NK-92 treated with Interleukin-12 subunit alpha and Interleukin-12 subunit beta, amount 100 ng/mL, for 24 hours (cell line): ENCODE measurements around the gene NDUFAF8.
A peak's percentile ranks its signal among the peaks of the same experiment; 100 is the strongest.

Experiments used
- DNase-seq: peaks from one replicate; lab custom pipeline; 2025; lab: John Stamatoyannopoulos, UW

NDUFAF8 gene, protein sequence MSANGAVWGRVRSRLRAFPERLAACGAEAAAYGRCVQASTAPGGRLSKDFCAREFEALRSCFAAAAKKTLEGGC

DNA sequence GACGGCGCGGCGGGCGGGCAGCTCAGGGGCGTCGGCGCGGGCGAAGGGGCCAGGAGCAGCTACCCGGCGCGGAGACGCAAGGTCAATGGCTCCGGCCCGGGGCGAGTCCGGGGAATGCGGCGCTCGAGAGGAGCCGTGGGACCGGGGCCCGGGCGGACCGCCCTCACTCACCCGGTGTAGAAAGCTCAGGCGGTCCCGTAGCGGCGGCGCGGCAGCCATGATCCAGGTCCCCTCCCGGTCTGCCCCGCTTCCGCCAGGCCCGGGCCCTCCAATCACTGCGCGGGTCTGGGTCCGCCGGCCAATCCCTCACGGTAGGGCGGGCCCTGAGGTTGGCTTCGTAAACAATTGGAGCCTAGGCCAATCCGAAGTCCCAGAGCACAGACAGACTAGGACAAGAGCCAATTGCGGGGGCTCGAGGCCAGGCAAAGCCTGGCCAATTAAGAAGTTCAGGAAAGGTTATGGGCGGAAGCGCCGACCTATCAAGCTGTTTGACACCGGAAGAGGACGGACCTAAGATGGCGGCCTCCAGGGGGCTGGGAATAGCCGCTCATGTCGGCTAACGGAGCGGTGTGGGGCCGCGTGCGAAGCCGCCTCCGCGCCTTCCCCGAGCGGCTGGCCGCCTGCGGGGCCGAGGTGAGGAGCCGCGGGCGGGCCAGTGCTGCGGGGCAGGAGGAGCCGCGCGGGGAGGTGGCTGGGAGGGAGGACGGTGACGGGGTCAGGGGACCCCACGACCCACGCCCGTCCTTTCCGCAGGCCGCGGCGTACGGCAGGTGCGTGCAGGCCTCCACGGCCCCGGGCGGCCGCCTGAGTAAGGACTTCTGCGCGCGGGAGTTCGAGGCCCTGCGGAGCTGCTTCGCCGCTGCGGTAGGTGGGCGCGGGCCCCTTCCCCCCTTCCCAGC, at the start of gene NDUFAF8, which contains the start of gene TEPSIN:
TSS of gene NDUFAF8 (plus strand) at position 504 of the 899 bp plus-strand sequence. CDS start at position 550, 46 bp downstream.
TSS of gene TEPSIN (minus strand) at position 241 of the 899 bp plus-strand sequence. CDS start at position 219, 22 bp downstream.
- DNase-seq: peak; percentile 94

DNA sequence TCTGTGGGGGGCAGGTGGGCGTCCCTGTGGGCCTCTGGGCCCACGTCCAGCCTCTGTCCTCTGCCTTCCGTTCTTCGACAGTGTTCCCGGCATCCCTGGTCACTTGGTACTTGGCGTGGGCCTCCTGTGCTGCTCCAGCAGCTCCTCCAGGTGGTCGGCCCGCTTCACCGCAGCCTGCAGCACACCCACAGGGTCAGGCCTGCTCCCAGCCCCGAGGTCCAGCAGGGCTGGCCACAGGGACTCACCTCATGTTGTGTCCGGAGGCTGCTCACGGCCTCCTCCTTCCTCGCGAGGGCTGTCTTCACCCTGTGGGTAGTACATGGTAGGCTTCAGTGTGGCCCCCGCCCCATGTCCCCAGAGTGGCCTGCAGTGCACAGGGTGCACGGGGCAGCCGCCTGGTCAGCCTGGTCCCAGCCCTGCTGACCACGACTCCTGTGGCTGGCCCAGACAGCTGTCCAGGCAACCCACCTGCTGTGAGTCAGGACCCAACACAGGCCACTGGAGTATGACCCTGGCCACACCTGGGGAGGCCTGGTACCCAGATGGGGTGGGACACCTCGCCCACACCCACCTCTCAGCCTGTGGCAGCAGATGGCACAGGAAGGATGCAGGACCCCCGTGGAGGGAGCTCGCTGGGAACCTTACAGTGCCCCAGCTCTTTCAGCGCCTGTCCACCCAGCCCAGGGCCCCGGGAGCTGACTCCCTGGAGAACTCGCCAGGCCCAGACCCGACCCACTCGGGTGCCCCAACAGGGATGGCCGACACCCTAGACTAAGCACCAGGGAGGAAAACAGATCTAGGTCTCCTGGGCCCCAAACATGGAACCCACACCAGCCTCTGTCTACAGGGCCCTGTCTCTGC, 49.2 kb upstream of the NDUFAF8 start:
- no peak for DNase-seq

DNA sequence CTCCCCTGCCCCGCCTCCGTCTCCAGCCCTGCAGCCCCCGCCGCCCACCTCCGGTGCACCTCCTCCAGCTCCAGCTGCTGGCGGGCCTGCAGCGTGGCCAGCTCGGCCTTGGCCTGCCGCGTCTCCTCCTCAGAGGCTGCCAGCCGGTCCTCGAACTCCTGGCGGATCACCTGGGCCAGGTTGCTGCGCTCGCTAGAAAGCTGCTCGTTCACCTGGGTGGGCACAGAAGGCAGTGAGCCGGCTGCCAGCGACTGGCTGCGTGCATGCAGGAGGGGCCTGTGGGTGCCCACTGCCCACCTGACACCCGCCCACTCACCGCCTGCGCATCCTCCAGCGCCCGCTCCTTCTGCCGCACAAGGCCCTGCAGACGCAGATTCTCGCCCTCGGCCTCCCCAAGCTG, 48.5 kb upstream of the NDUFAF8 start:
- no peak for DNase-seq

DNA sequence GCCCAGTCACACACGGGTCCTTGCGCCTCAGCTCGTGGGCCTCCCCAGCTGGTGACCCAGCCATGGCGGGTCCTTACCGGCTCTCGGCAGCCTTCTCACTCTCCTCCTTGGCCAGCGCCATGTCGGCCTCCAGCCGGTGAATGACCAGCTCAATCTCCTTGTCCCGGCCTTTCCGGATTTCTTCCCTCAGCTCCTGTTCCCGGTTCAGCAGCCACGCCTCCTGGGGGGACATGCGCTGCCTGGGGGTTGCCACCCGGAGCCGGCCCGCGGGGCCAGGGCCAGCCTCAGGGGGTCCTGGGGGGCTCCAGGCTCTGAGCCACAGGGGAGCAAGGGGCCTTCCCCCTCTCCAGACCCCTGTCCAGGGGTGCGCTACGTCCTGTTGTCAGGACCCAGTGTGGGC, 48.0 kb upstream of the NDUFAF8 start:
- no peak for DNase-seq

DNA sequence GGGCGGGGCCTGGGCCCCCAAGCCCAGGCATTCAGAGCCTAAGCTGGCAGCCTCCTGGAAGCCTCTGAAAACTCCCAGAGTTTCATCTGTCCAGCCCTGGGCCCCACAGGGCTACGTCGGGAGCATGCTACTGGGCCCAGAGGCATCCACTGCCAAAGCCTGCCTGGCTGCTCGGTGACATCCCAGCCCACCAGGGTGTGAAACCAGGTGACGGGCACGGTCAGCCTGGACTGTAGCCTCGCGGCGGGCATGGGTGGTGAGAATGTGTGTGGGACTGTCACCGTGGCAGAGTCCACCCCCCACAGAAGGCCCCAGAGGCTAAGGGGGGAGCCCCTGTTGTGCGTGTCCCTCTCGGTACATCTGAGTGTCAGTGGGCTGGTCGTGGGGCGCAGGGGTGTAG, 47.5 kb upstream of the NDUFAF8 start:
- DNase-seq: no peak

DNA sequence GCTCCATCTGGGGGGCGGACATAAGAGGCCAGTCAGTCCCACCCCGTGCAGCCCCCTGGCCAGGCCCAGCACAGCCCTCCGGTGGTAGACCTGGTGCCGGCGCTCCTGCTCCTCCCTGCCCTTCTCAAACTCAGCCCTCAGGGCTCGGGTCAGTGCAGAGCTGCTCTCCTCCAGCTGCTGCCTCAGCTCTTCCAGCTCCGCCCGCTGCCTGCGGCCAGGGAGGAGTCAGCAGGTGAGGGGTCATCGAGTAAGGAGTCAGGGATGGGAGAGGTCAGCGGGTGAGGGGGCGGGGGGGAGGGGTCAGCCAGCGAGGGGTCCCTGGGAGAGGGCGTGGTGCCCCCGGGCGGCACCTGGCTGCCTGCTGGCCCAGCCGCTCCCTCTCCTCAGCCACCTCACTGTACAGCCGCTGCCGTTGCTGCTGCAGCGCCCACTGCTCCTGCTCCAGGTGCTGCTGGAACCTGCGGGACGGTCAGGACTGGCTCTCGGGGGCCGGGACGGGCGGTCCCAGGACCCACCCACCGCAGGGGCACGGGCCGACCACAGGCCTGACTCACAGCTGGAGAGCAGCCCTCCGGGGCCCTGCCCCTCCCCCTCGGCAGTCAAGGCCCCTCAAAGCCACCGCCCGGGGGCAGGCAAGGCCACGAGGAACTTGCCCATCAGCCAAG, 46.6 kb upstream of the NDUFAF8 start:
- no peak for DNase-seq

DNA sequence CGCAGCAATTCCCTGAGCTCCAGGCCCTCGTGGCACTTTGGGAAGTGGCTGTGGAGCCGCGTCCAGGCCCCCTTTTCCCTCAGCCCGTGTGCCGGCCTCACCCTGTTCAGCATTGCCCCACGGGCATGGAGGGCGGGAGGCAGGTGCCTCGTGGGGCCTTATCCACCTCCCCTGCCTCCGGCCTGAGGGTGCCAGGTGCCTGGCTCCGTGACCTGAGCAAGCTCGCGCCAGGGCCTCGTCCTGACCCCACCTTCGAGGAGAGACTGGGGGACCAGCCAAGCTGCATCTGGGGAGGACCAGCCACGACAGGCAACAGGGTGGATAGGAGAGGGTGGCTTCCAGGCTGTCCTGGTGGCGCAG, 46.1 kb upstream of the NDUFAF8 start:
- no peak for DNase-seq

DNA sequence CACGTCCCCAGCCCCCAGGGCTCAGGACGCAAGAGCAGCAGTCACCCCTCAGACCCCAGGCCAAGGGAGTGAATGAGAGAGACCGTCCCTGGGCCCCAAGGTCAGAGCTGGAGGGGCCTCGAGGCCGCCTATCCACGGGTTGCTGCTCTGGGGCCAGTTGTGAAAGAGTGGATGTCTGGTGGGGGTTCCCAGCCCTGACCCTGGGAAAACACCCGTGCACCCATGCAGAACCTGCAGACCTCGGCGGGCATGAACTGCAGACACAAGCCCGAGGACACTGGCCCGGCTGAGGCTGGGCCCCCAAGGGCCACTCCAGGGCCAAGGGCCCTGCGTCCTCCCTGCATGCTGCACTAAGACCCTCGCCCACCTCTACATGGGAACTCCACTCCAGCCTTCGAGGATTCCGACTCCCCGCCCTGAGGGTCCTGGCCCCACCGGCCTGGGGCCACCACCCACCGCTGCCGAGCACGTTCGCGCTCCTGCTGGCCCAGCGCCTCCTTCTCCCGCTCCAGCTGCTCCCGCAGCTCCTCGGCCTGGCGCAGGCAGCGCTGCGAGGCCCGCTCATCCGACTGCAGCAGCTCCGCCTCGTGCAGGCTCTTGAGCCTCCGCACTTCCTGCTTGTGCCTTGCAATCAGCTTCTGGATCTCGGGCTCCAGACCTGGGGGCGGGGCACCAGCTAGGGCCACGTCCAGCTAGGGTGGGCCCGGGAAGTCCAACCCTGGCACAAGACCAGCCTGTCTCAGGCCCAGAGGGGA, 45.5 kb upstream of the NDUFAF8 start:
- DNase-seq: no peak

DNA sequence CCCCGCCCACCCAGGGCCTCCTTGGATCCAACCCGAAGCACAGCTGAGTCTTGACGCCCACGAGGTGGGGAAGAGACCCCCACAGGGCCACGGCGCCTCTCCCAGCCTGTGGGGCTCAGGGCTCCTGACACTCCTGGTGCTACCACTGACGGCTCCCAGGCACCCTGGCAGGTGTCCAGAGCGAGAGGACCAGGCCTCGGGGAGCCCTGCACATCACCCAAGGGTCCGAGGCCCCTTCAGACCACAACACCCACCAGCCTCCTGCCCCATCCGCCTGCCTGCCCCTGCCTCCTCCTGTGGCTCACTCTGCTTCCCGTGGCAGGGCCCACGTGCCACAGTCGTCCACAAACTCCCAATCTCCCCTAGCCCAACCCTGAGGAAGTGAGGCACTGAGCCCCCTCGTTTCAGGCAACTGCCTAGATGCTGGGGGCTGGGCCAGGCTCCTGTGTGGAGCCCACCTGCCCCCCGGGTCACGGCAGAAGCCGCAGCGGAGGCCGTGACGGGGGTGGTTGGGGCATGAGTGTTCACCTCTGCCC, 44.8 kb upstream of the NDUFAF8 start:
- no peak for DNase-seq

DNA sequence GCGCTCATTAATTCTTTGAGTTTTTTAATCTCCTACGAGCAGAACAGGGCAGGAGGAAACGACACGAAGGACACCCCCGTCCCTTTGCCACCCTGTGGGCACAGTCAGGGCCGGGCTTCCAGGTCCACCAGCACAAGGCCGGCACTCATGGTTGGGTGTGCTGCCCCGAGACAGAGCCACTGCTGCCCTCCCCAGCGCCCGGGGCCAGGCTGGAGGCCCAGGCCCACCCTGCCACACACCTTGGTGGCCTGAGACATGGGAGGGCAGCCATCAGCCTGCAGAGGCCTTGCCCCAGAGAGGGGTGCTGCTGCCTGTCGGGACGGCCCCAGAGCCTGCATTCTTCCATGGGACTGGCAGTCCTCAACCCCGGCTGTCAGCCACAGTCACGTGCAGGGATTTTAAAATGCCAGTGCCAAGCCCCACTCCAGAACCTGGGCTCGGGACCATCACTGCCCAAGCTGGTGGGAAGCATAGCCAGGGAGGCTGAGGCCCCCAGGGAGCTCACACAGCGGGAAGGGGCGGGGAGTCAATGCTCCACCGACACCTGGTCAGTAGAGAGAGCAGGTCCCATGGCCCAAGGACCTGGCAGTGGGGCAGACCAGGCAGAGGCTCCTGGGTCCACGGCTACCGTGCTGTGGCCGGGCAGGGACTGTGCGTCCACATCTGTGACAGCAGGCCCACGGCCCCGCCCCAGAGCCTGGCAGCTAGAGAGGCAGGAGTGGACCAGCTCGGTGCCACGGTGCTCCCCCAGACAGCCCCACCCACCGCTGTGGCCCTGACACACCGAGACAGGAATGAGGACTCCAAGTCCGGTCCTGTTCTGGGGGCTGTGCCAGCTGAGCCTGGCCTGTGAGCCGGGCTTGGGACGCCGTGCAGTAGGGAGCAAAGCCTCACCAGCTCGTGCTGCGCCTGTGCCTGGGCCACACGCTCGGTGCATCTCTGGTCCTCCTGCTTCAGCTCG, 43.9 kb upstream of the NDUFAF8 start:
- DNase-seq: no peak

DNA sequence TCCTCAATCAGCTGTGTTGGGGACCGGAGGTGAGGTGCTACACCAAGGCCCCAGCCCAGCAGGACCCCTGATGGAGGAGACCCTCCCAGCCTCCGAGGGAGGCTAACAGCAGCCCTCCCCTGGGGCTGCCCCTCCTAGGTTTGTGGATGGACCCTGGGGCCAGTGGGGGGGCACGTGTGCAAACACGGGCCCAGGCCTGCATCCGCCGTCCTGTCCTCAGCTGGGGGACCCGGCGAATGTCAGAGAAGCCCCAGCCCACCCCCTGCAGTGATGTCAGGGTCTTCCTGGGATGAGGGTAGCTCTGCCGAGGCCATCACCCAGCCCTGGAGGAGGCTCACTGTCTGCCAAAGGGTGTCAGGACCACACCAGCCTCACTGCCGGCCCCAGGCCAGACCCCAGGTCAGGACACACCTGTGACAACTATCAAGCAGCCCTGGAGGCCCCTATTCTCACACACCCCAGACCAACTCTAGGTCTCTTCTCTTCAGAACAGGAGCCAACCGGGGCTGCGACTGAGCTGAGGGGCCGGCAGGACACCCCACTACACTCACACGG, 43.1 kb upstream of the NDUFAF8 start:
- DNase-seq: no peak

DNA sequence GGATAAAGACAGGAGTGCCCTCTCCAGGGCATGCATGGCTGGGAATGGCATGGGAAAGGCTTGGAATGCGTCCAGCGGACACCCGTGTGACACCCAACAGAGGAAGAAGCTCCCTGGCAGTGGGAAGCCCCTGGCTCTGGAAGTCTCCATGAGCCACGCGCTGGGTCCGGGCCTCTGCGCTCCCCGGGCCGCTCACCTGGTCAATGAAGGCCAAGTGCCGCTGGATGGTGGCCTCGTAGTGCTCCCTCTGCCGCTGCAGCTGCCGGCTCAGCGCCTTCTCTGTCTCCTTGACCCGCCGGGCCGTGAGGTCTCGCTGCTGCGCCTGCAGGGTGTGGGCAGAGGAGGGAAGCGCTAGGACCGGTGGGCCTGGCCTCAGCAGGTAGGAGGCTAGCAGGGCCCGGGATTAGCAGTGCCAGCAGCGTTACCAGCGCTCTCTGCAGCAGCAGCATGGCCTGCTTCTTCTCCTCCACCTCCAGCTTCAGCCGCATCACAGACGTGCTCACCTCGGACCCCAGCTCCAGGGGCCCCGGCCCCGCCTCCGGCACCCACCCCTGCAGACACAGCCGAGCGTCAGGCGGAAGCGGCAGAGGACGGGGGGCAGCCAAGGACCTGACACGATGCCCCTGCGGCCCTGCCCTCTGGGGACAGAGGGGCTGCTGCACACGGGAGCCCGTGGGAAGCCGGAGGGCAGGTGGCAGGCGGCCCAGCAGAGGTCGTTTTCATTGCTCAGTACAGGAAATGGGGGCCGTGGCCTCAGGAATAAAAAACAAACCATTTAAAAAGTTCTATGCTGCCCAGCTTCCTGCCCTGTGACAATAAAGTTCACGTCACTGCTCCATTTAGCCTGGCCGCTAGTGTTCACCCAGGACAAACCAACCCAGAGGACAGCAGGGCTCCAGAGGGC, 42.4 kb upstream of the NDUFAF8 start:
- DNase-seq: no peak

DNA sequence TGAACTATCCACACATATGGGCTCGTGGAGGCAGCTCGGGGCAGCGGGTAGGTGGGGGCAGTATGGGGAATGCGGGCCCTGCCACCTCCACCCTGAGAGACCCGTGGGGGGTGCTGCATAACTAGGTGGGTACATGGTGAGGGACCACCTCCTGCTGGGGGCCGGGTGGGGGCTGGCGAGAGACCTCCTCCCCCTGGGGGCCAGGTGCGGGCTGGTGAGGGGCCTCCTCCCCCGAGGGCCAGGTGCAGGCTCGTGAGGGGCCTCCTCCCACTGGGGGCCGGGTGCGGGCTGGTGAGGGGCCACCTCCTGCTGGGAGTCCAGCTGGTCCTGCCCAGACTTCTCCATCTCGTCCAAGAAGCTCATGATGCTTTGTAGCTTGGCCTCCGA, 41.7 kb upstream of the NDUFAF8 start:
- DNase-seq: no peak

DNA sequence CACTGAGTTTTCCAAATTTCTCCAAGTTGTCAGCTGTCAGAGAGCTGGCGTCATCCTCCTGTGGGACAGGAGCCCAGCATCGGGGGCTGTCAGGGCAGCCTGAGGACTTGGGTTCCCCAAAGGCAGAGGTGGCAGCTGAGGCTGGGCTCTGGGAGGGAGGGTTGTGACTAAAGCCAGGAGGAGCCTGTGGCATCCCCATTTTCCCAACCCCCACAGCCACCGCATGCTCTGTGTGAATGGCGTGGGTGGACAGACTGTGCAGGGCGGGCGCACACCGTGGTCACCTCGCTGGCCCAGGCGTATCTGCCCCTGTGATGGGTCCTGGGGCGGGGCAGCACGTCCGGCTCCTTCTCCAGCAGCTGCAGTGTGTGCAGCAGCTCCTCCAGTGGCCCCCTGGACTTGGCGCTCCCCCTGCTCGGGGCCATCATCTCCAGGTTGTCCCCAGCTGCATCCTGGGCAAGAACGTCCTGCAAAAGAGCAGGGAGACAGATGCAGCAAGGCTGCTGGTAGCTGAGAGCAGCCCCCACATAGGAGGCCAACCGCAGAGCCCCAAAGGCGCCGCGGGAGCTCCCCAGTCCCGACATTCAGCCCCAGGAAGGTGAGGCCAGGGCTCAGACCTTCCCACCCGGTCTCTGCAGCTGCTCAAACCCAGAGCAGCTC, 41.2 kb upstream of the NDUFAF8 start:
- no peak for DNase-seq

DNA sequence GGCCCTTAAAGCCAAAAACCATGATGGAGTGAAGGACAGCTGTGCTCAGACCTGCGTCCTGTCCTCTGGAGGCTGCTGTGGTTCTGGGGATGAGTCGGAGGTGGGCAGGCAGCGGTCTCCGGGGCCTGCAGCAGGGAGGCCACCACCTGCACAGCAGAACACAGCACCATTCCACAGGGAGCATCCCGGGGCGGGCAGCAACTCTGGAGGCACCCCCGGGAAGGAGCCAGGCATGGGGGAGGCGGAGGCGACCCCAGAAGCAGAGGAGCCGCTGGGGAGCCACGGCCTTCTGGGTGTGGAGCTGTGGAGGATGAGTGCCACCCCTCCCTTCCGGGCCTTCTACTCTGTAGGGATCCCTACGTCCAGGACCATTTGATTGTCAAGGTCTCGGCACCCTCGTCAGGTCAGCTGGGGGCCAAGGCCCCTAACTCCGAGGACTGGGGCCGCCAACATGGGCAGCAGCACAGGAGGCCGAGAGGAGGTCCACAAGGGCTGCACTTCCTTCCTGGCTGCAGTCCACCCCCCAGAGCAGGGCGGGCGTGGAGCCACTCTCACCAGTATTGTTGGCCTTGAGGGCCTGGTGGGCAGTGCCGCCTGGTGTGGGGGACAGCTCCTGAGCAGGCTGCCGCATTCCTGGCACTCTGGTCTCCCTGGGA, 40.2 kb upstream of the NDUFAF8 start:
- no peak for DNase-seq

DNA sequence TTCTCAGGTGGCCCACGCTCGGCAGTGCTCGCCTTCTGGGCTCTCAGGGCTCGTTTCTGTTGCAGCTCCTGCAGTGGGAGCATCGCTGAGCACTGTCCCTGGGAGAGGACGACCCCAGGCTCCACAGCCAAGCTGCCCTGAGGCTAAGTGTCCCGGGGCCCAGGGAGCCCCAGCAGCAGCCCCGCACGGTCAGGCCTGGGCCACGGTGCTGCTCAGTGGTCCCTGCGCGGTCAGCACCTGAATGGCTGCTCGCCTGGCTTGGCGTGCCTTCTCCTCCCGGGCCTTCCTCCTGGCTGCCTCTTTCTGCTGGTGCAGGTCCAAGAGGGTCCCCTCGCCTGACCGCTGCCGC, 39.7 kb upstream of the NDUFAF8 start:
- no peak for DNase-seq

DNA sequence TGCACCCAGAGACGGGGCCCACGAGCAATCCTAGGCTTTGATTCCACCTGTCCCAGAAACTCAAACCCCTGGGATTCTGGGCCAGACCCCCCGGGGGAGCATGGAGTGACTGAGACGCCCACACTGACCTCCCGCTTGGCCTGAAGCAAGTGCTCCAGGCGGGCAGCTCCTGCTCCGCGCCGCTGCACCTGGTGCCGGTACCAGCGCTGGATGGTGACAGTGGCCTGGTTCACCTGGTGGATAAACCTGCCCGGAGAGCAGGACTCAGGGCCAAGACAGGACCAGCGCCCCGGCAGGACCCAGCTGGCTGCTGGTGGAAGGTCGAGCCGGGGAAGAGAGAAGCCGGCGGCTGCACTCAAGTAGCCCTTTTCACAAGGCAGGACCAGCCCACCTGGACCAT, 38.9 kb upstream of the NDUFAF8 start:
- DNase-seq: no peak
